Measurements from ENCODE around the gene MICAL2.

GRCh38 chr11:12249590-12250260, 139.3 kb downstream of the MICAL2 start:
- TF ChIP-seq, protein P1, sequence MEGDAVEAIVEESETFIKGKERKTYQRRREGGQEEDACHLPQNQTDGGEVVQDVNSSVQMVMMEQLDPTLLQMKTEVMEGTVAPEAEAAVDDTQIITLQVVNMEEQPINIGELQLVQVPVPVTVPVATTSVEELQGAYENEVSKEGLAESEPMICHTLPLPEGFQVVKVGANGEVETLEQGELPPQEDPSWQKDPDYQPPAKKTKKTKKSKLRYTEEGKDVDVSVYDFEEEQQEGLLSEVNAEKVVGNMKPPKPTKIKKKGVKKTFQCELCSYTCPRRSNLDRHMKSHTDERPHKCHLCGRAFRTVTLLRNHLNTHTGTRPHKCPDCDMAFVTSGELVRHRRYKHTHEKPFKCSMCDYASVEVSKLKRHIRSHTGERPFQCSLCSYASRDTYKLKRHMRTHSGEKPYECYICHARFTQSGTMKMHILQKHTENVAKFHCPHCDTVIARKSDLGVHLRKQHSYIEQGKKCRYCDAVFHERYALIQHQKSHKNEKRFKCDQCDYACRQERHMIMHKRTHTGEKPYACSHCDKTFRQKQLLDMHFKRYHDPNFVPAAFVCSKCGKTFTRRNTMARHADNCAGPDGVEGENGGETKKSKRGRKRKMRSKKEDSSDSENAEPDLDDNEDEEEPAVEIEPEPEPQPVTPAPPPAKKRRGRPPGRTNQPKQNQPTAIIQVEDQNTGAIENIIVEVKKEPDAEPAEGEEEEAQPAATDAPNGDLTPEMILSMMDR (IDR thresholded peaks at IDR 0.05), result no peak
- TF ChIP-seq EZH2 (IDR thresholded peaks at IDR 0.05; ENCODE audit: borderline replicate concordance, insufficient read depth, low read depth, low read length, poor library complexity, severe bottlenecking), result no peak

All from B cell (primary cell).